ENCODE measurements around the gene RNF126. TPM values are rescaled to one million over a fixed set of nuclear protein-coding genes. Genes with fewer than 3 reads are reported as not detected.

RNF126 gene
- total RNA-seq, 4 donors from 2014 or later: 96.6 to 156 (median 126) TPM

- intact Hi-C loops (cut with DNase I; ENCODE audit: low total_unique reads): no loop called here
- no peak for DNase-seq (ENCODE audit: low spot score in 2 of 2)
- 85 to 92% methylated on average over 14 to 28 of the region's 29 CpGs for WGBS, 2 donors
Observed at GRCh38 chr19:617551-618246, 45.3 kb downstream of the RNF126 start.

GRCh38 chr19:616747-617526, 46.1 kb downstream of the RNF126 start:
- DNase-seq (ENCODE audit: low spot score in 2 of 2): no peak
- intact Hi-C loops (cut with DNase I; ENCODE audit: low total_unique reads): no loop called here
- WGBS, 2 donors: 73 to 75% methylated on average over 23 to 46 of the region's 58 CpGs
- TF ChIP-seq POLR2A (IDR thresholded peaks at IDR 0.05): no peak
- TF ChIP-seq CTCF (IDR thresholded peaks at IDR 0.05): no peak
- H3K4me3 ChIP-seq (ENCODE audit: low read depth, poor library complexity, severe bottlenecking): no peak overlapping the region

More at GRCh38 chr19:617551-618246, 45.3 kb downstream of the RNF126 start:
- no peak overlapping the region for H3K4me3 ChIP-seq (ENCODE audit: low read depth, poor library complexity, severe bottlenecking)
- TF ChIP-seq POLR2A (IDR thresholded peaks at IDR 0.05): no peak
- TF ChIP-seq CTCF (IDR thresholded peaks at IDR 0.05): no peak

- H3K4me3 ChIP-seq (ENCODE audit: low read depth, poor library complexity, severe bottlenecking): no peak overlapping the region
- DNase-seq (ENCODE audit: low spot score in 2 of 2): no peak
- no peak for TF ChIP-seq POLR2A (IDR thresholded peaks at IDR 0.05)
- TF ChIP-seq CTCF (IDR thresholded peaks at IDR 0.05): no peak
- 3 to 46% methylated on average over 6 to 18 of the region's 97 CpGs for WGBS, 2 donors
- intact Hi-C loops (cut with DNase I; ENCODE audit: low total_unique reads): no loop called here
Observed at GRCh38 chr19:616062-616700, 46.8 kb downstream of the RNF126 start.

GRCh38 chr19:615619-616018, 47.4 kb downstream of the RNF126 start:
- TF ChIP-seq POLR2A (IDR thresholded peaks at IDR 0.05): no peak
- TF ChIP-seq CTCF (IDR thresholded peaks at IDR 0.05): no peak
- 62 to 68% methylated on average over 11 of the region's 33 CpGs for WGBS, 2 donors
- intact Hi-C loops (cut with DNase I; ENCODE audit: low total_unique reads): no loop called here
- no peak for DNase-seq (ENCODE audit: low spot score in 2 of 2)
- H3K4me3 ChIP-seq (ENCODE audit: low read depth, poor library complexity, severe bottlenecking): no peak overlapping the region

GRCh38 chr19:613732-614567, 49.1 kb downstream of the RNF126 start:
- 65 to 81% methylated on average over 32 to 54 of the region's 54 CpGs for WGBS, 2 donors
- no peak overlapping the region for H3K4me3 ChIP-seq (ENCODE audit: low read depth, poor library complexity, severe bottlenecking)
- no peak for DNase-seq (ENCODE audit: low spot score in 2 of 2)
- intact Hi-C loops (cut with DNase I; ENCODE audit: low total_unique reads): no loop called here
- TF ChIP-seq CTCF (IDR thresholded peaks at IDR 0.05): no peak
